ENCODE results near the gene HORMAD2.

Gene HORMAD2

GRCh38 chr22:30104501-30105156 is 24.4 kb downstream of the HORMAD2 start:
- TF ChIP-seq, protein P1, sequence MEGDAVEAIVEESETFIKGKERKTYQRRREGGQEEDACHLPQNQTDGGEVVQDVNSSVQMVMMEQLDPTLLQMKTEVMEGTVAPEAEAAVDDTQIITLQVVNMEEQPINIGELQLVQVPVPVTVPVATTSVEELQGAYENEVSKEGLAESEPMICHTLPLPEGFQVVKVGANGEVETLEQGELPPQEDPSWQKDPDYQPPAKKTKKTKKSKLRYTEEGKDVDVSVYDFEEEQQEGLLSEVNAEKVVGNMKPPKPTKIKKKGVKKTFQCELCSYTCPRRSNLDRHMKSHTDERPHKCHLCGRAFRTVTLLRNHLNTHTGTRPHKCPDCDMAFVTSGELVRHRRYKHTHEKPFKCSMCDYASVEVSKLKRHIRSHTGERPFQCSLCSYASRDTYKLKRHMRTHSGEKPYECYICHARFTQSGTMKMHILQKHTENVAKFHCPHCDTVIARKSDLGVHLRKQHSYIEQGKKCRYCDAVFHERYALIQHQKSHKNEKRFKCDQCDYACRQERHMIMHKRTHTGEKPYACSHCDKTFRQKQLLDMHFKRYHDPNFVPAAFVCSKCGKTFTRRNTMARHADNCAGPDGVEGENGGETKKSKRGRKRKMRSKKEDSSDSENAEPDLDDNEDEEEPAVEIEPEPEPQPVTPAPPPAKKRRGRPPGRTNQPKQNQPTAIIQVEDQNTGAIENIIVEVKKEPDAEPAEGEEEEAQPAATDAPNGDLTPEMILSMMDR (IDR thresholded peaks at IDR 0.05; ENCODE audit: insufficient read depth, low read depth, low read length, missing control alignments), result no peak

GRCh38 chr22:30105483-30105882 is 25.2 kb downstream of the HORMAD2 start:
- TF ChIP-seq, protein P1 (IDR thresholded peaks at IDR 0.05; ENCODE audit: insufficient read depth, low read depth, low read length, missing control alignments), result no peak
- DNase-seq (ENCODE audit: low read depth), result no peak
- no peak overlapping the region for H3K4me3 ChIP-seq (ENCODE audit: low read length)

More at GRCh38 chr22:30104501-30105156, 24.4 kb downstream of the HORMAD2 start:
- no peak overlapping the region for H3K4me3 ChIP-seq (ENCODE audit: low read length)
- no peak for DNase-seq (ENCODE audit: low read depth)

GRCh38 chr22:30113494-30113893 is 33.2 kb downstream of the HORMAD2 start:
- no peak for DNase-seq (ENCODE audit: low read depth)
- H3K4me3 ChIP-seq (ENCODE audit: low read length), result no peak overlapping the region
- TF ChIP-seq, protein P1 (IDR thresholded peaks at IDR 0.05; ENCODE audit: insufficient read depth, low read depth, low read length, missing control alignments), result no peak

DNA sequence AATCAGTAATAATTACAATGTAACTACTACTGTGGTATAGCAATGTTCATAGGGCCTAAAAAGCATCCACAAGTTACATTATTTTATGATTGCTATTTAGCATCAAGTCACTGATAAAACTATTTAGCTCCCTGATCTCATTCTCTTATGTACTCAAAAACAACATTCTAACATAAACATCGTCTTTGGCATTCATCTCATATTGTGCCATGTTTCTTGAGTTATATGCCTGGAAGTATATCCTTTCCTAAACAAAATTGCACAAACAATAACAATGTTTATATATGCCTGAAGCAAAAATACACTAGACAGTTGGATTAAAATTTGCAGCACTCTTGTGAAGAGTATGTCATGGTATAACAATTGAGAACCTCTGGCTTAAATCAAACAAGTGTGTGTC is 34.1 kb downstream of the HORMAD2 start:
- H3K4me3 ChIP-seq (ENCODE audit: low read length), result no peak overlapping the region
- no peak for DNase-seq (ENCODE audit: low read depth)
- TF ChIP-seq, protein P1 (IDR thresholded peaks at IDR 0.05; ENCODE audit: insufficient read depth, low read depth, low read length, missing control alignments), result no peak

GRCh38 chr22:30115705-30116104 is 35.4 kb downstream of the HORMAD2 start:
- DNase-seq (ENCODE audit: low read depth), result peak; percentile 5
- TF ChIP-seq, protein P1 (IDR thresholded peaks at IDR 0.05; ENCODE audit: insufficient read depth, low read depth, low read length, missing control alignments), result no peak
- no peak overlapping the region for H3K4me3 ChIP-seq (ENCODE audit: low read length)

- DNase-seq (ENCODE audit: low read depth), result peak; percentile 80
- no peak overlapping the region for H3K4me3 ChIP-seq (ENCODE audit: low read length)
- TF ChIP-seq, protein P1 (IDR thresholded peaks at IDR 0.05; ENCODE audit: insufficient read depth, low read depth, low read length, missing control alignments), result no peak
Observed at GRCh38 chr22:30116362-30117117, 36.3 kb downstream of the HORMAD2 start.
